EH (cell line): ENCODE results near the gene CDH23.

Source experiments
- DNase-seq: peaks from one replicate; pipeline ENCODE4 v3.0.0-alpha.2; 2015; ENCODE audit warnings: low read depth

The CDH23 gene

DNA sequence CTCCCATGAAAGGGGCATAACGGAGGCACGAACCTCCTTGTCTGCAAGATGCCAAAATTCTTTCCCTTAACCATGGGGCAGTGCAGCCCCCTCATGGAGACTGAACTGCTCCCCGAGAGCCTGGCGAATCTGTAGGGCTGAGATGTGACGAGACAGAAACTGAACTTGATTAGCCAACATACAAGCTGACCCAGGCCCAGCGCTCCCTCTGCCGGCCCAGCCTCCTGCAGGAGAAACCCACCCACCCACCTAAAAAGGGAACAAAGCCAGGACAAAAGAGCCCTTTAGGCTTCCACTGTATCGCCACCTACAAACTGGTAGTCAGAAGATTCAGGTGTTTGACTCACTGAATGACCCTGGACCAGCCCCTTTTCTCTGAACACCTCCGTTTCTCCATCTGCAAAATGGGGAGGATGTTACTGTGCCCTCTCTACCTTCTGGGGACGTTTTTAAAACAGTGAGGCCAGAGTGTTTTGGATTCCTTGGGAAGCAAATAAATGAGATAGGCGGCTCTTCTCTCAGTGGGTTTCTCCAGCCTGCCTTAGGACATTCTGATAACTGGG is 264.4 kb downstream of the CDH23 start:
- DNase-seq = no peak

DNA sequence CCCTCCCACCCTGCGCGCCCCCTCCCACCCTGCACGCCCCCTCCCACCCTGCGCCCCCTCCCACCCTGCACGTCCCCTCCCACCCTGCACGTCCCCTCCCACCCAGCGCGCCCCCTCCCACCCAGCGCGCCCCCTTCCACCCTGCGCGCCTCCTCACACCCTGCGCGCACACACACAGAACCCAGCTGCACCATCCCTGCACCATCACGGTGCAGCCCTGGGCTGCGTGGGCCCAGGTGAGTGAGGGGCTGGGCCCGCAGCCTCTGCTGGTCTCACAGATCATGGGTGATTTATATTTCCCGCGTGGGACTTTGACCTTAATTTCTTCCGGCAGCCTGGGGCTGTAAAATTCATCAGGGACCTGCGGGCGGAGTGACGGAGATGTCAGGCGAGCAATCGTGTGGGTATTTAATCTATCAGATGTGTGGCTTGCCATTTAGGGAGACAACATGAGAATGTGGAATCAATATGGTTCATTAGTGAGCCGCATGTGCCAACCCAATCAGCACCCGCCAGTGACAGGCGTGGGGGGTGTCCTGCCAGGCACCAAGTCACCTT is 265.1 kb downstream of the CDH23 start:
- DNase-seq = no peak

- no peak for DNase-seq
These were observed 266.6 kb downstream of the CDH23 start for GRCh38 chr10:71663311-71663710.

GRCh38 chr10:71664585-71664984 is 267.9 kb downstream of the CDH23 start:
- no peak for DNase-seq

GRCh38 chr10:71665456-71665855 is 268.7 kb downstream of the CDH23 start:
- DNase-seq = no peak

- DNase-seq = no peak
These were observed 270.1 kb downstream of the CDH23 start for GRCh38 chr10:71666639-71667386.

DNA sequence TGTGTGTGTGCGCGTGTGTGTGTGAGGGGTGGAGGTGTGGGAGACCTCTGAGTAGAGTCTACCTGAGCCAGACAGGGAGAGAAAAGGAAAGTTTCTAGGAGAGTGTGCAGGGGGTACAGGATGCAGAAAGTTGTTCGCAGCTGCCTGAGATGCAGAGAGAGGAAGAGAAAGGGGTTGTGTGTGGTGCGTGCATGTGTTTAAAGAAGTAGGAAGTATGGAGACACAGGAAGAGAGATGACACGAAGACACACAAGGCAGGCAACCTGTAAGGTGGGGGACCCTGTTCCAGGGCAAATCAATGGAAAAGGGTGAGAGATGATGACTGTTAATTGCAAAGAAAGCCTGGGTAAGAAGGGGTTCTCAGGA is 270.6 kb downstream of the CDH23 start:
- DNase-seq = no peak

DNA sequence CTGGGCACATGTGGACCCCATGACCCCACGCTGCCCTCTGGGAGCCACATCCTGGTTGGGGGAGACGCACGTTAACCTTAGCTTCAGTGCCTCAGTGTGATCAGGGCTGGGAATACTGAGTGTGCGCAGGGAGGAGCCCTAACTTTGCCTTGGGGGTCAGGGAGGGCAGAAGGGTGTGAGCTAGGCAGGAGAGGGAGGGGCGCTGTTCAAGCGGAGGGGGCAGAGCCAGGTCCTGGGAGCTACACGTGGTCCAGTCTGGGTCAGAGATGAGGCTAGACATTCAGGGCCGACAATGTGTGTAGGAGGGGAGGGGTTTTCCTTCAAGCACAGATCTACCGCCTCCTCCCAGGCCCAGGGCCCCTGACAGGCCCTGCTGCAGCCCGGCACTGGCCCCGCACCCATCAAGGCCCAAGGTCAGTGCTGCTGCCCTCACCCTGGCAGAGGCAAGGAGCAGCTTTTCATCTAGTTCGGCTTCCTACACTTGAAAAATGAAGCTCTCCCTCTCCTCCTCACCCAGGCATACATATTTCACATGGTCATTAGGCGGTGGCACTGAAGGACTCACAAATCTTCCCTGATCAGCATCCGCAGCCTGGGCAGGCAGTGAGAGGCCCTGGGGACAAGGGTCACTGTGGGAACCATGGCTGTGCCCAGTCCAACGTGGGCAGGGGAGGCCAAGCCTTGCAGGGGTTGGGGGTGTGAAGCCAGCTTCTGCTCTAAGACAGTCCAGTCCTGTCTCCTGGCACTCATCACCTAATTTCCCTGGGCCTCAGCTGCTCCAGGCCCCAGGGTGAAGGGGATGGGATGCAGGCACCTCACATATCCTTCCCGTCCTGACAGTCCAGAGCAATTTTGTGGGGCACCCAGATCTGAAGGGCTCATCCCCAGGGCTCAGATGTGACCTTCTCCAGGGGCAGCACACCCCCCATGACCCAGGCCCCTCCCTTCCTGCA is 275.6 kb downstream of the CDH23 start:
- no peak for DNase-seq

DNA sequence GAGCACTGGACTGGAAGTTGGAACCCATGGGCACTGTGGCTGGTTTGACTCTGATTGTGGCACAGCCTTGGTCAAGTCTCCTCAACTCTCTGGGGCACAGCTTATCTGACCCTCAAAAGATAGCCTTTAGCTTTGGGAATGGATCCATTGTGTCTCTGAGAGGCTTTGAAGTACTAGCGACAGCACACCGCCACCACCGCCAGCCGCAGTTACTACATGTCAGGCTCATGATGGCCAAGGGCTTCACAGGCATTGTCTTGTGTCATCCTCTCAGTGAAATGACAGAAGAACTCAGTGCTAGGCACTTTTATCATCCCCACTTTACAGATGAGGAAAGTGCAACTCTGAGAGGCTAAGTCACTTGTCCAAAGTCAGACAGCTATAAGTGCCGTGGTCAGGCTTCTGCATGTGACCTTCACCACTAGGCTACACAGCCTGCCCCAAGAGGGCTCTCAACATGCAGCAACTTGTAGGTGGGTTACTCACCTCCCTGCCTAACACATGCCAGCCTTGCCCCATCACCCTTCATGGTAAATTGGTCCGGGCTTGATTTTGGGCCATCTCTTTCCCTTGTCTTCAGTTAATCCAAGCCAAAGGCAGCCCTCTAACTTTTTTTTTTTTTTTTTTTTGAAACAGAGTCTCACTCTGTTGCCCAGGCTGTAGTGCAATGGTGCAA is 278.7 kb downstream of the CDH23 start:
- DNase-seq = no peak

GRCh38 chr10:71677261-71677660 is 280.5 kb downstream of the CDH23 start:
- DNase-seq = no peak

DNA sequence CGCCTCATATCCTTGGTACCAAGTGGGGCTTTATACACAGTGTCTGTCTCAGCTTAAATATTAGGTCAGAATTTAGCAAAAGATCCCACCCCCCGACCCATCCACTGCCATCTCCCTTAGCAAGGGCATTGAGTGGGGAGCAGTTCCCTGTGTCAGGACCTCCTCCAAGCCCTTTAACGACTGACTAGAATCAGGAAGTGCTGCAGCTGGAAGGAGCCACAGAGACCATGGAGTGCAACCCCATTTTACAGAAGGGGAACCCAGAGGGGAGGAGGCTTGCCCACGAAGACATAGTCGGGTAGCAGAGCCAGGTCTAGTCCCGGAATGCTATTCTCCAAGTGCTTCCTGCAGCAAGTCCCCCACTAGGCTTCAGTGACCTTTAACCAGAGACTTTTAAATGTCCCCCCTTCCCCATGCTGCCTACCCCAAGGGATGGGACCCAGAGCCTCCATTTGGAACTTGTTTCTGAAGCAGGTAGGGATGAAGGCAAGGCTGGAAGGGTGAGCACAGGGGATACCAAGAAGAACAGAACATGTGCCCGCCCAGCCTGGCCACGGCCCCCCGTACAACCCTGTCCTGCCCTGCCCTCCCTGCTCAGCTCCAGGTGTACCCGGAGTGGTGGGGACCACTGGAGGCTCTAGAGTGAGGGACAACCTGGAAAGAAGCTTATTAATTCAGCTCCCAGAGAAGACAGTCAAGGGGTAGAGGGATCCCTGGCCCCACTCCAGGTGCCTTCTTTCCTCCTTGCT is 281.5 kb downstream of the CDH23 start:
- DNase-seq = no peak

GRCh38 chr10:71679425-71679824 is 282.7 kb downstream of the CDH23 start:
- DNase-seq = no peak

DNA sequence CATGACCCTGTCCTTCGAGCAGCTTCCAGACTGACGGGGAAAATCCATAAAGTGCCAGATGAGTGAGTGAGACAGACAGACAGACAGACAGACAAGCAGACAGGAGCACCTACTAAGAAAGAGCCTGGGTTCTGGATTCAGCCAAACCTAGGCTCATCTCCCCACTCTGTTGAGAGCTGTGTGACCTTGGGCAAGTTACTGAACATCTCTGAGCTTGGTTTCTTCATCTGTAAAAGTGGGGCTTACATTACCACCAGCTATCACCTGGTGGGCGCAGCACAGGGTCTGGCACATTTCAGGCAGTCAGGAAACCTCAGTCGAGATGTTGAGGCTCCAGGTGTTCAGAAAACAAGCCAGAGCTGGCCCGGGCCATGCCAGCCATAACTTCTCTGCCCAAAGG is 285.3 kb downstream of the CDH23 start:
- no peak for DNase-seq

GRCh38 chr10:71683301-71683700 is 286.6 kb downstream of the CDH23 start:
- no peak for DNase-seq

DNA sequence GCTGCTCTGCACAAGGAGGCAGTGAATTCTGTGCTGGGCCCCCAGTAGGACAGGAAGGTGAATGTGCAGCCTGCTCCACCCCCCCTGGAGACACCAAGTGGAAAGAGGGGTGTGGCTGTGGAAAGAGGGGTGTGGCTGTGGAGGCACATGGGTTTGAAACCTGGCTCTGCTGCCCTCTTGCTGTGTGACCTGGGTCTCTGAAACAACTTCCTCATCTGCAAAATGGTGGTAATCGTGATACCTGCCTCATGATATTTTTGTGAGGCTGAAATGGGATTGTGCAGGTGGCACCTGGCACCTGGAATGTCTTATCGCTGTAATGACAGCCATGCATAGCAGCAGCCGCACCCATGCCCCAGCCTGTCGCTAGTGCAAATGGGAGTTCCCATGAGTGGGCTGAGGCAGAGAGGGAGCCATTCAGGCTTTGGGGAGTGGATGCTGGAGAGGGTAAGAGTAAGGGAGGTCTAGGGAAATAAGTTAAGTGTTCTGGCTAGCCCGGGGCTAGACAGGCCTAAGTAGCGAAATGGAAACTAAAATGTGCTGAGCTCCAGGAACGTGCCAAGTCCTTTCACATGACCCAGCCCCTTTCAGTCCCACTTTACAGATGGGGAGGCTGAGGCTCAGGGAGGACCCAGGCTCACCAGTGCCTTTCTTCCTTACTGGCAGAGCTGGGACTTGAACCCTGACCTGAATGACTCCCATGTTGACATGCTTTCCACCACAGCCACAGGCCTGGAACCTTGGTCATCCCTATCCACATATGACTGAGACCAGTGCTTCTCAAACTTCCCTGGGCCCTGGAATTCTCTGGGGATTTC is 287.8 kb downstream of the CDH23 start:
- DNase-seq = no peak

DNA sequence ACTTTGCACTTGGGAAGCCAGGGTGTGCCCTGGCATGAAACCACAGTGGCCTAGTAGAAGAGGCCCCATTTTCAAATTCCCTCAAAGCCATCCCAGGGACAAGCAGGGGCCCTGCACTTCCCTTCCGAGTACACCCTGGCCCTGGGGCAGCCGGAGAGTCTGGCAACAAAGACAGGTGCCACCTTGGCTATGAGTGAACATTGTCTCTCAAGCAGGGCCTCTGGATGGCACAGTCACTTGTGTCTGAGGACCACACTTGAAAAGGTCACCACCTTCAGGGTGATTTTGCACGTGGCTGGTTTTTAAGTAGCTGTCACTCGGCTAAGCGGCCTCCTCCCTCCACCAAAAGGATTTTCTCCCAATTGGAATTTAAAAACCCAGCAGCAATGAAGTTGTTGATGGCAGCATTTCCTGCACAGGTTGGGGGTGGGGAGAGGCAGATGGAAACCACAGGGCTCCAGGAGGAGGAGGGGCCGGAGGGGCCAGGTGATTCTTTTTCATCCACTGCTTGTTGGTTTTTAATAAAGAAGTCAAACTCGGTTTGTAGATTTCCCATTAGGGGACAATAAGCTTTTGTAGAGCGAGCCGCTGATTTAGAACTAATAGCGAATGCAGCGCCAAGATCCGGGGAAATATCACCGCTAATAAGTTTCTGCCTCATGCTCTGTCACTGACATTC is 289.0 kb downstream of the CDH23 start:
- DNase-seq = no peak

GRCh38 chr10:71687077-71687476 is 290.4 kb downstream of the CDH23 start:
- no peak for DNase-seq

DNA sequence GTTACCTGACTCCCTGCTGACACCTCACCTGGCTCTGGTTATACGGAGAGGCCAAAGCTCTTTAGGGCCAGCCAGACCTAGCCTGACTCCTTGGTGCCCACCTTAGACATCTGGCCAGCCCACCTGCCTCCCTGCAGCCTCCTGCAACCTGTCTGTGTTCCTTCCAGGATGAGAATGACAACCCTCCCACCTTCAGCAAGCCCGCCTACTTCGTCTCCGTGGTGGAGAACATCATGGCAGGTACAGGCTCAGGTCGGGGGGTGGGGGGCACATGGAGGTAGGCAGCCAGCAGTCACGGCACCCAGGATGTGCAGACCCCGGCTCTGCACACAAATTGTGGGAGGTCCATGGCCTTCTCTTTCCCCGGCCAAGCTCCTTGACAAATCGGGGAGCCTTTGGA is 290.8 kb downstream of the CDH23 start:
- DNase-seq = no peak

DNA sequence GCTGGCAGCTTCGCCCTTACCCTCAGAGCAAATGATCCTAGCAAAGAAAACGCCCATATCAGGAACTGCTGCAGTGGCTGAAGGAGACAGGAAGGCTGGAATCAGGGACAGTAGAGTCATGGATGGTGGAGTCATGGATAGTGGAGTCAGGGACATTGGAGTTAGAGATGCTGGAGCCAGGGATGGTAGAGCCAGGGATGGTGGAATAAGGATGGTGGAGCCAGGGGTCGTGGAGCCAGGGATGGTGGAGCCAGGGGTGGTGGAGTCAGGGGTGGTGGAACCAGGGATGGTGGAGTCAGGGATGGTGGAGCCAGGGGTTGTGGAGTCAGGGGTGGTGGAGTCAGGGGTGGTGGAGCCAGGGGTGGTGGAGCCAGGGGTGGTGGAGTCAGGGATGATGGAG is 291.5 kb downstream of the CDH23 start:
- no peak for DNase-seq
